DOHH2 (cell line): Measurements from ENCODE around the gene CDCA7.

ENCODE experiments used
- H3F3A ChIP-seq: fragments of 200-600 bp; sonication (generic), shearing (Covaris generic); 2 replicates; pipeline ENCODE4 v1.6.0; 2016; ENCODE audit warnings: antibody characterized with exemption, mild to moderate bottlenecking; ENCODE audit not compliant: control insufficient read depth, insufficient read depth
- H3K27ac ChIP-seq: fragments of 200-600 bp; sonication (generic); 2 replicates; pipeline ENCODE4 v1.5.1; 2014; ENCODE audit warnings: low read depth, mild to moderate bottlenecking, low read length, moderate library complexity
- H3K27me3 ChIP-seq: fragments of 200-600 bp; sonication (generic); 2 replicates; pipeline ENCODE4 v1.6.1; 2014; ENCODE audit warnings: mild to moderate bottlenecking, low read length, mixed read lengths; ENCODE audit not compliant: control insufficient read depth
- H3K36me3 ChIP-seq: fragments of 200-600 bp; sonication (generic); 2 replicates; pipeline ENCODE4 v1.6.1; 2014; ENCODE audit warnings: mild to moderate bottlenecking, low read length, moderate library complexity, mixed read lengths; ENCODE audit not compliant: control insufficient read depth
- H3K4me1 ChIP-seq: fragments of 200-600 bp; sonication (generic); 2 replicates; pipeline ENCODE4 v1.6.1; 2014; ENCODE audit warnings: mild to moderate bottlenecking, low read length, mixed read lengths; ENCODE audit not compliant: control insufficient read depth
- H3K4me2 ChIP-seq: fragments of 200-600 bp; sonication (generic); 2 replicates; pipeline ENCODE4 v1.6.0; 2014; ENCODE audit warnings: mild to moderate bottlenecking, low read length, moderate library complexity
- H3K4me3 ChIP-seq: fragments of 200-600 bp; sonication (generic); 2 replicates; pipeline ENCODE4 v1.5.1; 2014; ENCODE audit warnings: mild to moderate bottlenecking, low read length, mixed read lengths
- H3K79me2 ChIP-seq: fragments of 200-600 bp; sonication (generic); 2 replicates; pipeline ENCODE4 v1.6.1; 2014; ENCODE audit warnings: mild to moderate bottlenecking, low read length, mixed read lengths; ENCODE audit not compliant: control insufficient read depth
- H3K9me2 ChIP-seq: fragments of 200-600 bp; sonication (generic); replicated peaks from 2 replicates; pipeline ENCODE4 v1.6.1; 2014; ENCODE audit warnings: mild to moderate bottlenecking, low read length, mixed read lengths; ENCODE audit not compliant: control insufficient read depth
- H3K9me3 ChIP-seq: fragments of 200-600 bp; sonication (generic); 2 replicates; pipeline ENCODE4 v1.6.1; 2014; ENCODE audit warnings: antibody characterized with exemption, low read length, mixed read lengths; ENCODE audit not compliant: control insufficient read depth, insufficient read depth
- H4K20me1 ChIP-seq: fragments of 200-600 bp; sonication (generic); 2 replicates; pipeline ENCODE4 v1.6.0; 2014; ENCODE audit warnings: low read depth, mild to moderate bottlenecking, antibody characterized with exemption, low read length, moderate library complexity; ENCODE audit not compliant: control insufficient read depth, insufficient read depth
- CTCF ChIP-seq: fragments of 200-600 bp; sonication (generic); IDR thresholded peaks from one replicate; pipeline ENCODE4 v1.5.1; 2014; ENCODE audit warnings: antibody characterized with exemption, mild to moderate bottlenecking, low read depth, low read length; ENCODE audit not compliant: poor library complexity, severe bottlenecking
- EZH2phosphoT487 ChIP-seq: fragments of 200-600 bp; sonication (generic); IDR thresholded peaks from 2 replicates; pipeline ENCODE4 v1.6.1; 2017; ENCODE audit warnings: borderline replicate concordance, mild to moderate bottlenecking, antibody characterized with exemption, low read length, moderate library complexity, mixed read lengths

Gene CDCA7

GRCh38 chr2:173394091-173394974 is 39.7 kb downstream of the CDCA7 start:
- H3K4me3 ChIP-seq = no peak overlapping the region
- no peaks in the 10 kb centered on the region for H3K9me2 ChIP-seq
- peaks cover 11% of the 10 kb centered on the region for H3K27me3 ChIP-seq
- no peak overlapping the region for H3K4me2 ChIP-seq
- TF ChIP-seq CTCF = no peak
- TF ChIP-seq EZH2phosphoT487 = no peak
- no peaks in the 10 kb centered on the region for H3F3A ChIP-seq
- no peak overlapping the region for H3K27ac ChIP-seq
- no peaks in the 10 kb centered on the region for H4K20me1 ChIP-seq
- no peaks in the 10 kb centered on the region for H3K36me3 ChIP-seq
- no peaks in the 10 kb centered on the region for H3K9me3 ChIP-seq
- 0 out of 2 replicates have a peak, but pooled peaks cover 4% of the 10 kb centered on the region for H3K4me1 ChIP-seq
- H3K79me2 ChIP-seq = no peaks in the 10 kb centered on the region

GRCh38 chr2:173395567-173396351 is 41.1 kb downstream of the CDCA7 start:
- Histone ChIP-seq H3K27me3 (peaks cover 22% of the 10 kb centered on the region), H3K27ac (no peak overlapping the region), H3K9me2 (no peaks in the 10 kb centered on the region), H3K4me3 (no peak overlapping the region), H3F3A (no peaks in the 10 kb centered on the region), H4K20me1 (no peaks in the 10 kb centered on the region), H3K79me2 (no peaks in the 10 kb centered on the region), H3K9me3 (no peaks in the 10 kb centered on the region), H3K4me2 (no peak overlapping the region), H3K36me3 (no peaks in the 10 kb centered on the region), H3K4me1 (peaks cover 6% of the 10 kb centered on the region; the same call in 1 of the 2 replicates)
- TF ChIP-seq EZH2phosphoT487 (no peak), CTCF (no peak)

GRCh38 chr2:173397539-173397938 is 42.9 kb downstream of the CDCA7 start:
- no peak overlapping the region for H3K27ac ChIP-seq
- H3K4me3 ChIP-seq = no peak overlapping the region
- no peaks in the 10 kb centered on the region for H3F3A ChIP-seq
- no peaks in the 10 kb centered on the region for H3K9me3 ChIP-seq
- no peak overlapping the region for H3K4me2 ChIP-seq
- H4K20me1 ChIP-seq = no peaks in the 10 kb centered on the region
- H3K36me3 ChIP-seq = no peaks in the 10 kb centered on the region
- no peaks in the 10 kb centered on the region for H3K9me2 ChIP-seq
- TF ChIP-seq EZH2phosphoT487 (no peak), CTCF (peak; percentile 14)
- H3K4me1 ChIP-seq = peaks cover 9% of the 10 kb centered on the region; the same call in 1 of the 2 replicates
- H3K79me2 ChIP-seq = no peaks in the 10 kb centered on the region
- H3K27me3 ChIP-seq = peaks cover 35% of the 10 kb centered on the region
